Skeletal muscle cell (primary cell): ENCODE data around the gene A1BG.

Source experiments
- DNase-seq: peaks from one replicate; pipeline ENCODE4 v3.0.0-alpha.2; 2010; ENCODE audit warnings: low read depth
- H3K4me3 ChIP-seq: 2 replicates; pipeline ENCODE4 v1.5.1; 2011; ENCODE audit warnings: low read depth, mild to moderate bottlenecking, control low read depth, low read length, moderate library complexity

The A1BG gene

DNA sequence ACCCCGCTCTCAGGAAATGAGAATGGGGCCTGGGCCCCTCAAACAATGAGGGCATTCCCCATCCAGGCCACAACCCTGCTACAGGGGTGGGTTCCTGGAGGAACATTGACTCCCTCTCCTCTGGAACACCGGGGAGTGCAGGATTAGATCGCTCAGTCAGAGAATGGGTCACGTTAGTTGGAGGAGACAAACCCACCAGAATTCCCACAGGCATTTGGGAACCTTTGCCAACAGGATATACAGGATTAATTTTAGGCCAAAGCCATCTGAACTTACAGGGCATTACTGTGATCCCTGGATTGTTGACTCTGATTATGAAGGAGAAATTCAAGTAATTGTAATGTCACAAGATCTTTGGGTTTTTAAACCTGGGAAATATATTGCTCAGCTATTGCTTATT lies 45.6 kb downstream of the A1BG start:
- DNase-seq, result no peak

GRCh38 chr19:58305932-58306323 lies 47.4 kb downstream of the A1BG start:
- H3K4me3 ChIP-seq, result peak overlapping the region; percentile 91
- no peak for DNase-seq

More for the DNA sequence above, 45.6 kb downstream of the A1BG start:
- H3K4me3 ChIP-seq, result no peak overlapping the region

DNA sequence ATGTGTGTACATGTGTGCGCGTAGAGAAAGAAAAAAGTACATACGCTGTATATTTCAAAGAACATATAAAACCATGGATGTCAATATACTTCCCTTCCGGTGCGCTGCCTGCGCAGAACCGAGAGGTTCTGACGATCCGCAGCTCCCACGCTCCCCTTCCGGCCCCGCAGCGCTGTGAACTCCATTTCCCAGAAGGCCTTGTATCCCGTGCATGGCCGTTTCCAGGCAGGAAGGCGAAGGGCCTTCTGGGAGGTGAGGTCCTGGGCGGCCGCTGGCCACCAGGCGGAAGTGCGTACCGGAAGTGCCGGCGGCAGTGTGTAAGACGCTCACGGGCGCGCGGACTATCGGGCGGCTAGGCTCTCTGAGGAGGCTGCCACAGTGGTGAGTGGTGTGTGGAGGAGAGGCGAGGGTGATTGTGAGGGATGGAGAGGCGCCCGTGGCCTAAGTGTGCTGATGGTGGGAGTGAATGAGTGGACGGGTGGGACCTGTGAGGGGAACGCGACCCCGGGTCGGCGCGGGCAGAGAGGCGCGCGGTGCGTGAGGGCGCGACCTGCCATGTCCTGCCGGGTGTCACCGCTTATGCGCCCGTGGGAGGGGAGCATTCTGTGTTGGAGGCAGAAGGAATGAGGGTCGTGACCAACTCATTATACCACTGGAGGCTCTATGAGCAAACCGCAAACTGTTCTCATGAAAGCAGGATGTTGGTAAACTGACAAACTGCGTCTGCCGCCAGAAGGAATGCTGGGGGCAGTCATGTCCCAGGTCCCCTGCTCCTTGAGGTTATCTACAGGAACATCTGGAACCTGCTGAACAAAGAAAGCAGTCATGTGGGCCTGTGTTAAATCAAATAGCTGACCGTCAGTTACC lies 48.0 kb downstream of the A1BG start, which contains the start of gene ERVK3-1:
Gene ERVK3-1, plus strand, starts transcription at position 313 of the 867 bp plus-strand sequence. CDS start 6,792 bp downstream, outside the sequence.
- DNase-seq, result peak; percentile 92
- H3K4me3 ChIP-seq, result peak within 1 kb of the TSS; percentile 91

DNA sequence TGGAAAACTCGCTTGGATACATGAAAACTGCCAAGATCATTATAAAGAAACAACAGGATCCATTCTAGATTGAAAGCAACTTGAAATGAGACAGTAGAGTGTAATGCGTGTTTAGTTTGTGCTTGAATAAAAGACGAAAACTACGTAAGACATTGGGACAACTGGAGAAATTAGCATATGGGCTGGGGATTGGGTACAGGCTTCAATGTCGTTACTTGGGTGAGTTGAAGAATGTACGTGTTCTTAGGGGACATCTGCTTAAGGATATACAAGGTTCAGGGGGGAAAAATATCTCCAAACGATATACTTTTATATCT lies 48.6 kb downstream of the A1BG start:
- no peak for DNase-seq
- peak overlapping the region; percentile 91 for H3K4me3 ChIP-seq

GRCh38 chr19:58304255-58304654 lies 49.0 kb downstream of the A1BG start:
- peak overlapping the region; percentile 91 for H3K4me3 ChIP-seq
- no peak for DNase-seq

DNA sequence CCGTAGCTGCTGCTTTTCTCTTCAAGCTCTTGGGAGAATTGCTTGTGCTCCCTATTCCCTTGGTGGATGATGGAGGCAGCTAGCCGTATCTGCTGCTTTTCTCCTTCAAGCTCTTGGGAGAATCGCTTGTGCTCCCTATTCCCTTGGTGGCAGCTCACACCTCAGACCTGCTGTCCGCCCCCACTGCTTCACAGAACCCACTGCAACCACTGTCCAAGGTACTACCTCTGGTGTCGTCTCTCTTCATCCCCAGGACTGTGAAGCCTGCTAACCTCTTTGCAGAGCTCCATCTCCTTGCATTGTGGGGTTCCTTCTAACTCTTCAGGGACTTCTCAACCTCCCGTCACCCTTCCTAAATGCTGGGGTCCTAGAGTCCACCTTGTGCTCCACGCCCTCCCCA lies 52.7 kb downstream of the A1BG start:
- H3K4me3 ChIP-seq, result no peak overlapping the region
- DNase-seq, result no peak

- no peak overlapping the region for H3K4me3 ChIP-seq
- DNase-seq, result no peak
These were observed 57.2 kb downstream of the A1BG start for GRCh38 chr19:58296104-58296503.
